ENCODE data around the gene MAST4.

DNA sequence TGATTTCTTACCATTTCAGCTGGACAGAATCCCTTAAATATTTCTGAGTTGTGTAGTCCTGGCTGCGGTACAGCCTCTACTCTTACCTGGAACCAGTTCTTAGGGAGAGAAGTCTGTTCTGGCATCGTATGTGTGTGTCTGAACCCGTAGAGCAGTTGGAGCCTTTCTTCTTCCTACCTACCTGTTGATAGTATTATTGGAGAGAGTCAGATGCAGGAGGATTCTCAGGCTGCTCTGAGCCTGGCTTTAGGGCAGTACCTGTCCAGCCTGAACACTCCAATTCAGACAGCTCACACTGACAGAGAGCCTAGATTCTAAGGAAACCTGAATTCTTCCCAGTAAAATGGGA, 410.3 kb downstream of the MAST4 start:
- TF ChIP-seq EZH2 (IDR thresholded peaks at IDR 0.05; ENCODE audit: low read length): no peak
- TF ChIP-seq, protein P1, sequence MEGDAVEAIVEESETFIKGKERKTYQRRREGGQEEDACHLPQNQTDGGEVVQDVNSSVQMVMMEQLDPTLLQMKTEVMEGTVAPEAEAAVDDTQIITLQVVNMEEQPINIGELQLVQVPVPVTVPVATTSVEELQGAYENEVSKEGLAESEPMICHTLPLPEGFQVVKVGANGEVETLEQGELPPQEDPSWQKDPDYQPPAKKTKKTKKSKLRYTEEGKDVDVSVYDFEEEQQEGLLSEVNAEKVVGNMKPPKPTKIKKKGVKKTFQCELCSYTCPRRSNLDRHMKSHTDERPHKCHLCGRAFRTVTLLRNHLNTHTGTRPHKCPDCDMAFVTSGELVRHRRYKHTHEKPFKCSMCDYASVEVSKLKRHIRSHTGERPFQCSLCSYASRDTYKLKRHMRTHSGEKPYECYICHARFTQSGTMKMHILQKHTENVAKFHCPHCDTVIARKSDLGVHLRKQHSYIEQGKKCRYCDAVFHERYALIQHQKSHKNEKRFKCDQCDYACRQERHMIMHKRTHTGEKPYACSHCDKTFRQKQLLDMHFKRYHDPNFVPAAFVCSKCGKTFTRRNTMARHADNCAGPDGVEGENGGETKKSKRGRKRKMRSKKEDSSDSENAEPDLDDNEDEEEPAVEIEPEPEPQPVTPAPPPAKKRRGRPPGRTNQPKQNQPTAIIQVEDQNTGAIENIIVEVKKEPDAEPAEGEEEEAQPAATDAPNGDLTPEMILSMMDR (optimal IDR thresholded peaks at IDR 0.05 in 1 of 3, IDR thresholded peaks at IDR 0.05 in 1 of 3, conservative IDR thresholded peaks at IDR 0.05 in 1 of 3; ENCODE audit: extremely low read depth in 1 of 3, insufficient read depth in 2 of 3, low read length in 3 of 3): no peak

Measured in keratinocyte (primary cell).